K562 (cell line): Measurements from ENCODE around the gene IL12A. TPM values are rescaled to one million over a fixed set of nuclear protein-coding genes. Genes with fewer than 3 reads are reported as not detected.

Source experiments
- ATAC-seq: fragments of 200-7000 bp; cut with Tn5 transposase; 3 replicates; pipeline ENCODE4 v1.9.1; 2020; ENCODE audit warnings: moderate library complexity
- BruUV-seq: library from RNA; stranded (reverse); fragments of 400-500 nt; replicated peaks from 2 replicates; lab custom pipeline; 2021; lab: Mats Ljungman, UMichigan
- CTCF ChIA-PET: fragments of 300-600 bp; formaldehyde crosslinking; extraction: SDS; loops from one replicate; lab custom pipeline; 2021; ENCODE audit warnings: low intra/inter-chr PET ratio; lab: Yijun Ruan, JAX
- POLR2A ChIA-PET: fragments of 300-600, 350-650 bp; sonication (Branson Sonifier 250); formaldehyde crosslinking; extraction: SDS; loops from one replicate; lab custom pipeline; 2021; ENCODE audit warnings: antibody characterized with exemption, inconsistent platforms; lab: Yijun Ruan, JAX
- DNase-seq, 4 experiments: peaks; one replicate each; pipeline versions ENCODE4 v3.0.0 to v3.0.0-alpha.2; 2011 to 2018; ENCODE audit warnings: low spot score in 3 of 4, mixed read lengths in 3 of 4; ENCODE audit errors: extremely low read depth in 1 of 4
- FAIRE-seq: peaks from 2 replicates; lab custom pipeline; 2011; peaks lifted over from hg19 to GRCh38; lab: Jason Lieb, UNC
- H2AFZ ChIP-seq: 2 replicates; pipeline ENCODE4 v1.6.0; 2011; ENCODE audit warnings: low read depth, low read length, control low read depth, inconsistent platforms
- H3K27ac ChIP-seq: fragments of 200-600 bp; 3 replicates; pipeline ENCODE4 v1.8.0; 2011; ENCODE audit warnings: low read depth, mild to moderate bottlenecking, control low read depth, inconsistent platforms, low read length, moderate library complexity, mixed read lengths; ENCODE audit errors: extremely low read depth
- H3K27me3 ChIP-seq, 2 experiments: fragments of 300-600 bp in 1 of 2; 2 replicates in 1 of 2; 3 replicates in 1 of 2; pipeline versions ENCODE4 v1.6.0 to v1.8.0; 2011; ENCODE audit warnings: inconsistent platforms in 2 of 2, low read length in 2 of 2, mild to moderate bottlenecking in 1 of 2, mixed read lengths in 1 of 2, moderate library complexity in 1 of 2; ENCODE audit not compliant: control insufficient read depth in 2 of 2, insufficient read depth in 2 of 2
- H3K36me3 ChIP-seq: fragments of 300-600 bp; 3 replicates; pipeline ENCODE4 v1.8.0; 2011; ENCODE audit warnings: mild to moderate bottlenecking, low read length, inconsistent platforms; ENCODE audit not compliant: control insufficient read depth, insufficient read depth
- H3K4me1 ChIP-seq, 2 experiments: fragments of 200-600 bp in 1 of 2; replicated peaks in 1 of 2; 2 replicates in 1 of 2; 3 replicates in 1 of 2; pipeline versions ENCODE4 v1.5.1 to v1.8.0; 2011; ENCODE audit warnings: inconsistent platforms in 2 of 2, low read length in 2 of 2, mild to moderate bottlenecking in 1 of 2, mixed read lengths in 1 of 2, moderate library complexity in 1 of 2; ENCODE audit not compliant: control insufficient read depth in 2 of 2, insufficient read depth in 2 of 2
- H3K4me2 ChIP-seq: 2 replicates; pipeline ENCODE4 v1.6.1; 2011; ENCODE audit warnings: low read length, control low read depth, inconsistent platforms, mixed read lengths; ENCODE audit not compliant: insufficient read depth
- H3K4me3 ChIP-seq: fragments of 200-600 bp; sonication (generic), shearing (Covaris generic); 2 replicates; pipeline ENCODE4 v1.5.1; 2016; ENCODE audit warnings: control low read depth, inconsistent platforms
- H3K79me2 ChIP-seq: fragments of 200-600 bp; 3 replicates; pipeline ENCODE4 v1.8.0; 2011; ENCODE audit warnings: low read length, inconsistent platforms; ENCODE audit not compliant: control insufficient read depth, insufficient read depth
- H3K9ac ChIP-seq, 2 experiments: 2 replicates each; pipeline versions ENCODE4 v1.6.0 to v1.6.1; 2011; ENCODE audit warnings: low read depth in 2 of 2, low read length in 2 of 2, control low read depth in 1 of 2, inconsistent platforms in 1 of 2, mild to moderate bottlenecking in 1 of 2, mixed read lengths in 1 of 2; ENCODE audit not compliant: insufficient read depth in 1 of 2
- H3K9me1 ChIP-seq: one replicate; pipeline ENCODE4 v1.6.0; 2011; ENCODE audit warnings: inconsistent platforms, mild to moderate bottlenecking, low read length, moderate library complexity; ENCODE audit not compliant: control insufficient read depth, insufficient read depth
- H3K9me3 ChIP-seq: replicated peaks from 2 replicates; pipeline ENCODE4 v1.5.1; 2011; ENCODE audit warnings: low read depth, low read length, inconsistent platforms; ENCODE audit not compliant: control insufficient read depth, insufficient read depth
- H4K20me1 ChIP-seq: replicated peaks from 2 replicates; pipeline ENCODE4 v1.6.1; 2011; ENCODE audit warnings: low read length, inconsistent platforms, mixed read lengths; ENCODE audit not compliant: control insufficient read depth, insufficient read depth
- CTCF ChIP-seq, 3 experiments: IDR thresholded peaks in 2 of 3; conservative IDR thresholded peaks in 1 of 3; 2 replicates each; pipeline ENCODE4 v1.5.1; 2011 to 2012; ENCODE audit warnings: low read length in 3 of 3, mild to moderate bottlenecking in 3 of 3, control low read depth in 2 of 3, improper control_type of control experiment in 1 of 3, inconsistent platforms in 1 of 3, low read depth in 1 of 3, mixed read lengths in 1 of 3, moderate library complexity in 1 of 3; ENCODE audit not compliant: insufficient read depth in 2 of 3
- CTCFL ChIP-seq: IDR thresholded peaks from 2 replicates; pipeline ENCODE4 v1.6.1; 2011; ENCODE audit warnings: borderline replicate concordance, low read depth, mild to moderate bottlenecking, moderate library complexity, low read length; ENCODE audit not compliant: insufficient read depth, poor library complexity, severe bottlenecking
- DIDO1 ChIP-seq: fragments of 450-650 bp; IDR thresholded peaks from 2 replicates; pipeline ENCODE4 v1.6.1; 2016; ENCODE audit warnings: low read depth, missing biosample characterization, missing genetic modification characterization
- JUND ChIP-seq, 2 experiments: IDR thresholded peaks; 2 replicates in 1 of 2; 3 replicates in 1 of 2; pipeline ENCODE4 v1.6.1; 2011; ENCODE audit warnings: borderline replicate concordance in 2 of 2, low read depth in 2 of 2, low read length in 2 of 2, improper control_type of control experiment in 1 of 2, missing biosample characterization in 1 of 2, missing genetic modification characterization in 1 of 2, missing genetic modification reagents in 1 of 2
- PHB2 ChIP-seq: fragments of 450-650 bp; IDR thresholded peaks from 2 replicates; pipeline ENCODE4 v1.6.1; 2017; ENCODE audit warnings: low read depth
- PTBP1 ChIP-seq: fragments of 200-400 bp; formaldehyde crosslinking; IDR thresholded peaks from 2 replicates; pipeline ENCODE4 v1.6.1; 2017; ENCODE audit warnings: low read depth, low read length
- RAD21 ChIP-seq, 2 experiments: fragments of 250-450 bp in 1 of 2; fragments of 450-650 bp in 1 of 2; sonication (Bioruptor Pico) in 1 of 2; formaldehyde crosslinking in 1 of 2; IDR thresholded peaks in 1 of 2; conservative IDR thresholded peaks in 1 of 2; 2 replicates each; pipeline versions ENCODE4 v1.4.0 to v1.8.0; 2020 to 2022; ENCODE audit warnings: mild to moderate bottlenecking in 2 of 2, moderate library complexity in 1 of 2
- RBM25 ChIP-seq: fragments of 200-400 bp; formaldehyde crosslinking; IDR thresholded peaks from 2 replicates; pipeline ENCODE4 v1.6.1; 2018; ENCODE audit warnings: low read length, low read depth, moderate library complexity; ENCODE audit not compliant: severe bottlenecking
- ZNF609 ChIP-seq: sonication (generic); formaldehyde crosslinking; IDR thresholded peaks from 2 replicates; pipeline ENCODE4 v1.8.1; 2023; ENCODE audit warnings: missing genetic modification reagents, mild to moderate bottlenecking, borderline replicate concordance
- WGBS: fragments of 100-300 bp; shearing (Covaris generic); methylation state at CpG from one replicate; pipeline ENCODE4 v1.1.6; 2016; ENCODE audit warnings: low coverage, mixed read lengths; ENCODE audit not compliant: insufficient coverage; ENCODE audit errors: missing lambda C conversion rate; 5-methylcytosine and 5-hydroxymethylcytosine counted together
- in situ Hi-C: fragments of 300-500 bp; cut with MboI; formaldehyde crosslinking; loops from 4 replicates; pipeline ENCODE4 v1.15.0; 2018; ENCODE audit warnings: inconsistent platforms, mixed read lengths
- intact Hi-C: fragments of 100-400 bp; cut with micrococcal nuclease; formaldehyde crosslinking; loops from 2 replicates; pipeline ENCODE4 v1.14.2; 2022
- polyA plus RNA-seq, 8 experiments: library from polyadenylated mRNA; depleted of rRNA in 4 of 8; stranded (reverse) in 5 of 8; unstranded in 3 of 8; fragments of >200 nt; fragmentation: Nextera tagmentation in 2 of 8; fragmentation: Illumina TruSeq in 1 of 8; extraction: Ambion mirVana in 2 of 8; extraction: Trizol in 1 of 8; gene quantifications; 2 replicates each; pipeline versions ENCODE4 v1.2.1 to v1.2.3, GENCODE V29; 2011 to 2014; ENCODE audit warnings: inconsistent platforms in 1 of 8, missing spikeins in 1 of 8
- total RNA-seq, 7 experiments: library from RNA; depleted of rRNA in 6 of 7; stranded (reverse); fragments of >200 nt in 6 of 7; fragmentation: Illumina TruSeq in 2 of 7; extraction: Trizol in 2 of 7; gene quantifications; 2 replicates each; pipeline versions ENCODE4 v1.2.1 to v1.2.3, GENCODE V29; 2011 to 2021; ENCODE audit warnings: low replicate concordance in 1 of 7

Gene IL12A
- total and polyA plus RNA-seq, 9 of the 15 experiments (the other 6 are each of a cell fraction or from before 2014, with no cell fraction given) = not detected

GRCh38 chr3:160003520-160004128, 15.0 kb downstream of the IL12A start:
- no peaks in the 10 kb centered on the region for H3K9me1 ChIP-seq
- ATAC-seq = peak; percentile 86
- peak in 3 of 4 experiments; percentile 16 to 34 (median 22) for DNase-seq
- BruUV-seq = no TSS peak
- FAIRE-seq = no peak
- no peaks in the 10 kb centered on the region for H3K79me2 ChIP-seq
- TF ChIP-seq ZNF609 (CRISPR knock-in tag) (no peak), JUND (IDR thresholded peaks at IDR 0.05; ENCODE audit: borderline replicate concordance, low read depth, low read length) (no peak), JUND (tag; IDR thresholded peaks at IDR 0.05; ENCODE audit: borderline replicate concordance, low read depth, low read length) (no peak), PTBP1 (no peak), CTCFL (peak; percentile 4), PHB2 (no peak), RBM25 (peak; percentile 50), DIDO1 (tag) (no peak), CTCF (IDR thresholded peaks at IDR 0.05 in 2 of 3, conservative IDR thresholded peaks at IDR 0.05 in 1 of 3; ENCODE audit: insufficient read depth in 2 of 3, low read depth in 1 of 3, low read length in 3 of 3) (peak; percentile 35 to 50 (median 44); a peak in 5 of 6 replicates), RAD21 (CRISPR knock-in tag; conservative IDR thresholded peaks at IDR 0.05 in 1 of 2, IDR thresholded peaks at IDR 0.05 in 1 of 2) (peak; percentile 26 to 51; a peak in 2 of 4 replicates)
- H3K9ac ChIP-seq = no peak overlapping the region
- no peak overlapping the region for H3K27ac ChIP-seq
- no peaks in the 10 kb centered on the region for H4K20me1 ChIP-seq
- in situ Hi-C loops (loop anchor here (10.0 kb wide), 1 partner anchor 739 kb away; no protein-coding TSS in a partner anchor), intact Hi-C loops (loop anchor here (2.0 to 10.0 kb wide), 5 partner anchors 15 to 1159 kb away; partner anchors contain the start of gene IL12A)
- H3K4me2 ChIP-seq = no peak overlapping the region
- no peaks in the 10 kb centered on the region for H3K4me1 ChIP-seq
- no peak overlapping the region for H2AFZ ChIP-seq
- 0% methylated on average over 2 of the region's 2 CpGs for WGBS
- peaks cover 0 to 2% of the 10 kb centered on the region in 2 experiments; a peak in 1 of 5 replicates for H3K27me3 ChIP-seq
- no peaks in the 10 kb centered on the region for H3K9me3 ChIP-seq
- H3K36me3 ChIP-seq = no peaks in the 10 kb centered on the region
- ChIA-PET CTCF (no interaction called here), POLR2A (no interaction called here)
- H3K4me3 ChIP-seq = no peak overlapping the region
